Breast epithelium (tissue), 4 donors: Measurements from ENCODE around the gene MTUS2. TPM values are rescaled to one million over a fixed set of nuclear protein-coding genes. Genes with fewer than 3 reads are reported as not detected.

Experiments
- DNase-seq, 2 donors: peaks; one replicate each; pipeline ENCODE4 v3.0.0-alpha.2; 2019; ENCODE audit warnings: low spot score in 2 of 2
- H3K27ac ChIP-seq, 2 donors: fragments of 200-600 bp; sonication (generic) in 1 of 2; one replicate each; pipeline ENCODE4 v1.5.1; 2016 to 2019; ENCODE audit warnings: mild to moderate bottlenecking in 1 of 2
- H3K27me3 ChIP-seq, 2 donors: fragments of 200-600 bp; sonication (generic) in 1 of 2; one replicate each; pipeline versions ENCODE4 v1.5.1 to v1.6.0; 2017 to 2019; ENCODE audit warnings: control low read depth in 1 of 2, mild to moderate bottlenecking in 1 of 2
- H3K36me3 ChIP-seq: fragments of 200-600 bp; one replicate; pipeline ENCODE4 v1.5.1; 2019
- H3K4me1 ChIP-seq, 2 donors: fragments of 200-600 bp; sonication (generic); one replicate each; pipeline ENCODE4 v1.5.1; 2016 to 2019; ENCODE audit warnings: control low read depth in 1 of 2
- H3K4me3 ChIP-seq, 3 donors: fragments of 200-600 bp; sonication (generic); 1 replicate in 2 of 3; 2 replicates in 1 of 3; pipeline ENCODE4 v1.5.1; 2016 to 2019; ENCODE audit warnings: mild to moderate bottlenecking in 3 of 3, moderate library complexity in 2 of 3
- H3K9me3 ChIP-seq, 2 donors: fragments of 200-600 bp; sonication (generic) in 1 of 2; one replicate each; pipeline ENCODE4 v1.5.1; 2016 to 2019; ENCODE audit warnings: control low read depth in 1 of 2
- CTCF ChIP-seq, 3 donors: fragments of 450-650 bp; IDR thresholded peaks; one replicate each; pipeline ENCODE4 v1.5.1; 2016 to 2017; ENCODE audit warnings: antibody characterized with exemption in 3 of 3, mild to moderate bottlenecking in 3 of 3, moderate library complexity in 3 of 3
- POLR2A ChIP-seq: fragments of 450-650 bp; IDR thresholded peaks from one replicate; pipeline ENCODE4 v1.6.1; 2016; ENCODE audit warnings: antibody characterized with exemption, mild to moderate bottlenecking, moderate library complexity
- POLR2AphosphoS5 ChIP-seq, 3 donors: sonication (generic); formaldehyde crosslinking; IDR thresholded peaks; one replicate each; pipeline ENCODE4 v1.6.1; 2017; ENCODE audit warnings: antibody characterized with exemption in 3 of 3
- intact Hi-C: fragments of 100-400 bp; cut with DNase I; formaldehyde crosslinking; loops from one replicate; pipeline ENCODE4 v1.15.1; 2023; ENCODE audit warnings: low total_unique reads
- total RNA-seq, 3 donors: library from RNA; depleted of rRNA; stranded (reverse); fragments of >200 nt; gene quantifications; one replicate each; pipeline ENCODE4 v1.1.0, GENCODE V29; 2016

Gene MTUS2
- total RNA-seq, 3 donors from 2014 or later: under 0.01 to 1.0 TPM; not detected in 1

GRCh38 chr13:29498426-29499040 is 678.4 kb downstream of the MTUS2 start:
- TF ChIP-seq POLR2AphosphoS5 (IDR thresholded peaks at IDR 0.05) (no peak), POLR2A (no peak), CTCF (IDR thresholded peaks at IDR 0.05) (no peak)
- DNase-seq: no peak
- no peaks in the 10 kb centered on the region for H3K36me3 ChIP-seq
- H3K4me1 ChIP-seq: no peaks in the 10 kb centered on the region
- H3K27ac ChIP-seq: no peak overlapping the region
- no peaks in the 10 kb centered on the region for H3K27me3 ChIP-seq
- no peak overlapping the region for H3K4me3 ChIP-seq
- intact Hi-C loops: no loop called here
- no peaks in the 10 kb centered on the region for H3K9me3 ChIP-seq

DNA sequence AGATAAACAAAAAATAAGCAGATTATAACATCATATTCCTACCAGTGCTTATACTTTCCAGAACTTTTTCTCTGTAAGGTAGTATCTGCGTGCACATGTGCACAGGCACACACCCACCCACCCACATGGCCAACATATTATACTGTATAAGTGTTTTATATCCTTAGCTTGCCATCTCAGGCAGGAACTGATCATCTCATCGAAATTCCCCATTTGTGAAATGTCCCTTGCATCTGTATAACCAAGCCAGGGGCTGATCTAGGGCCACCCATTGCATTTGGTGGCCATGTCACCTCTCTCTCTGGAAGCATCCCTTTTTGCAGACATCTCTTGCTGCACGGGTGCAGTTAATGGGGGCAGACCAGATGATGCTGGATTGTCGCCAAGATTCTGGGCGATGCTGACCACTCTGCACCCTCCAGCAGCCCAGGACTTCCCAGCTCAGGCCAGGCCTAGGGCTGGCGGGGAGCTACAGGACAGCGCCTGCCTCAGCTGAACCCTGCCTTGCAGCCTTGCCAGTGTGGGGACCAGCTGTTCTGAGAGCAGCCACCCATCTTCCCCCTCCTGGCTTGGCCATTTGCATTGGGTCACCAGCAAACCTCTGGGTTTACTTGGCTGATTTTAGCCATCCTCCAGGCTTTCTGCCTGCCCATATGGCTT is 679.5 kb downstream of the MTUS2 start:
- H3K4me1 ChIP-seq: no peaks in the 10 kb centered on the region
- H3K9me3 ChIP-seq: no peaks in the 10 kb centered on the region
- no peaks in the 10 kb centered on the region for H3K36me3 ChIP-seq
- H3K4me3 ChIP-seq: no peak overlapping the region
- H3K27ac ChIP-seq: no peak overlapping the region
- TF ChIP-seq CTCF (IDR thresholded peaks at IDR 0.05): no peak
- no peak for TF ChIP-seq POLR2AphosphoS5 (IDR thresholded peaks at IDR 0.05)
- TF ChIP-seq POLR2A: no peak
- H3K27me3 ChIP-seq: peaks cover 0 to 4% of the 10 kb centered on the region in 2 donors
- intact Hi-C loops: no loop called here
- DNase-seq: no peak

- TF ChIP-seq CTCF (IDR thresholded peaks at IDR 0.05) (no peak), POLR2A (no peak), POLR2AphosphoS5 (IDR thresholded peaks at IDR 0.05) (no peak)
- no peaks in the 10 kb centered on the region for H3K4me1 ChIP-seq
- H3K27ac ChIP-seq: no peak overlapping the region
- intact Hi-C loops: no loop called here
- H3K4me3 ChIP-seq: no peak overlapping the region
- no peaks in the 10 kb centered on the region for H3K36me3 ChIP-seq
- peaks cover 0 to 11% of the 10 kb centered on the region in 2 donors for H3K27me3 ChIP-seq
- no peaks in the 10 kb centered on the region for H3K9me3 ChIP-seq
- no peak for DNase-seq
Observed at GRCh38 chr13:29500386-29500785, 680.2 kb downstream of the MTUS2 start.

DNA sequence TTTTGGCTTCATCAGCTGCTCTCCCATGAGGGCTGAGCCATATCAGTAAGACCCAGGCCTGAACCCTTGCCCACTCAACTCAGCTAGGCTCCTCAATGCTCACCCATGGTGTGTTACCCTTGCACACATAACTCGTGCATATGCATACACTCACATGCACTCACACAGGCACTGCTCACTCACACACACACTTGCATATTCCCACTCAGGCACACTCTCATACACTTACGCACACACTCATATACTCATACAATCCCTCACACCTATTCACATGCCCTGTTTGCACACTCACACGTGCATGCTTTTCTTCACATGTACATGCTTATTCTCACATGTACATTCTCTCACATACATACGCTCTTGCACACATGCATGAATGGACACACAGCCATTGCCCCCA is 681.5 kb downstream of the MTUS2 start:
- no peaks in the 10 kb centered on the region for H3K36me3 ChIP-seq
- H3K27me3 ChIP-seq: peaks cover 0 to 24% of the 10 kb centered on the region in 2 donors
- no peak for TF ChIP-seq POLR2A
- no peak for TF ChIP-seq POLR2AphosphoS5 (IDR thresholded peaks at IDR 0.05)
- no peak for TF ChIP-seq CTCF (IDR thresholded peaks at IDR 0.05)
- no peak overlapping the region for H3K27ac ChIP-seq
- DNase-seq: no peak
- intact Hi-C loops: no loop called here
- H3K4me3 ChIP-seq: no peak overlapping the region
- no peaks in the 10 kb centered on the region for H3K9me3 ChIP-seq
- no peaks in the 10 kb centered on the region for H3K4me1 ChIP-seq

DNA sequence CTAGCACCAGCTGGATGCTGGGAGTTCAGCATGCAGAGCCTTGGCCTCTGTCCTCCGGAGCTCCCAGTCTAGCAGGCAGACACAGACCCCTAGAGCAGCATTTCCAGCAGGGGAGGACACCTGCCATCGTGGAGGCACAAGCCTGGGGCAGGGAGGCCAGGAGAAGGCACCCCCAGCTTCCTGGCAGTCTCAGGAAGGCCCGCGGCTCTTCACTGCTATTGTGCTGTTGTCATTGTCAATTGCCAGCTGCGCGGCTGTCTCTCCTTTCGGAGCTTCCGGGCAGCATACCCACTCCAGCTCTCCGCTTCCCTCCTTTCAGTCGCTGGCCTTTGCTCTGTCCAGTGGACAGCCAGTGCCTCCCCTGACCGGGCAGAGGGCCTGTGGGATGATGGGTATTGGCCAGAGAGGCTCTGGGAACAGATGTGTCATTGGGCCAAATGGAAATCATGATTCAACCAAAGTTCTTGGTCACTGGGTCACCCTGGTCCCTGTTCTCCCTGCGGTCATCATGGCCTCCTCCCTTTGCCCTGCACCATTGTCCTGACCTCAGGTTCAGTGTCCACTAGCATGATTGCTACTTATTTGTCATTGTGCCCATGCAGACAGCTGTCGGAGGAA is 682.4 kb downstream of the MTUS2 start:
- intact Hi-C loops: no loop called here

More for the DNA sequence above, 682.4 kb downstream of the MTUS2 start:
- Histone ChIP-seq H3K4me1 (no peaks in the 10 kb centered on the region), H3K4me3 (peak overlapping the region in 1 of 3 donors; percentile 23), H3K9me3 (no peaks in the 10 kb centered on the region), H3K36me3 (no peaks in the 10 kb centered on the region), H3K27ac (no peak overlapping the region), H3K27me3 (peaks cover 0 to 25% of the 10 kb centered on the region in 2 donors)
- no peak for TF ChIP-seq CTCF (IDR thresholded peaks at IDR 0.05)
- TF ChIP-seq POLR2A: no peak
- no peak for TF ChIP-seq POLR2AphosphoS5 (IDR thresholded peaks at IDR 0.05)
- no peak for DNase-seq
